Omental fat pad (tissue), 3 donors: ENCODE results near the gene LOC101059915.

Experiments
- ATAC-seq: fragments of 150-250 bp; one replicate; pipeline ENCODE4 v1.9.1; 2016; ENCODE audit warnings: mild to moderate bottlenecking, moderate library complexity; ENCODE audit not compliant: low FRiP score
- DNase-seq: peaks from one replicate; pipeline ENCODE4 v3.0.0-alpha.2; 2019; ENCODE audit warnings: low spot score
- CTCF ChIP-seq, 3 donors: fragments of 450-650 bp; IDR thresholded peaks; one replicate each; pipeline ENCODE4 v1.5.1; 2016 to 2017; ENCODE audit warnings: antibody characterized with exemption in 3 of 3, mild to moderate bottlenecking in 3 of 3, moderate library complexity in 2 of 3

The LOC101059915 gene

DNA sequence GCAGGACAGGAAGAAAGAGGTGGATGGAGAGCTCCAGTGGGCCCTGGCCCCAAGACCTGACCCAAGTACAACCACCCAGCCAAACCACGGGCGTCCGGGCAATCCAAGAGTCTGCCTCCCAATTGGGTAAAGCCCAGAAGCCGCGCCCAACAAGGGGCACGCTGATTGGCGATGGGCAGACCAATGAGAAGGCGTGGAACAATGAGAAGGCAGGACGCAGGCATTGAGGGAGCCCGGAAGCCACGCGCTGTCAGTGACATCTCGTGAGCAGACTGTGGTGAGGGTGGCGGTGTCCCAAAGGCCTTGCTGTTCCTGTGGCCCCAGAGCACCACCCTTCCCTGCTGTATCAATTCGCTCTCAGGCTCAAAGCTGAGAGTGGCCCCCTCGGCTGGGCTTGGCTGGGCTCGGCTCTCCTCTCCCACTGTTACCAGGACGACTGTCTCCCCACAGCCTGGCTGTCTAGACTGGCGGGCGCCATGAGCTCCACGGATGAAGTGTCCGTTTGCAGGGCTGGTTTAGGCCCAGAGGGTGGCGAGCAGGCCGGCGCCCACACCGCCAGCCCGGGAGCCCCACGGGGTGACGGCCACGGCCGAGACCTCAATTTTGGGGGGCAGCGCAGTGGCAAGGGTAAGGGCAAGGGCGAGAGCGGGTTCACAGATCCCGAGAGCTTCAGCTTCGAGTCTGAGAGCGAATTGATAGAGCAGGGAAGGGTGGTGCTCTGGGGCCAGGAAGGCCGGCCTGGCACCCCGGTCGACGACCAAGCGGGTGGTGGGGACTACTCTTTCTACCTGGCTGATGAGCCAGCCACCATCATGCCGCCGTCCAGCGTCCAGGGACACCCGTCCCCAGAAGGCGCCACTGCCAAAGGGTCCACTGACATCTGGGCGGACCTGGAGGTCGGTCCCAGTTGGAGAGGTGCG lies at the start of gene LOC101059915:
Gene LOC101059915, plus strand, starts transcription at position 219 of the 920 bp plus-strand sequence.
- TF ChIP-seq CTCF (IDR thresholded peaks at IDR 0.05): no peak
- DNase-seq (no peak), ATAC-seq (no peak)

DNA sequence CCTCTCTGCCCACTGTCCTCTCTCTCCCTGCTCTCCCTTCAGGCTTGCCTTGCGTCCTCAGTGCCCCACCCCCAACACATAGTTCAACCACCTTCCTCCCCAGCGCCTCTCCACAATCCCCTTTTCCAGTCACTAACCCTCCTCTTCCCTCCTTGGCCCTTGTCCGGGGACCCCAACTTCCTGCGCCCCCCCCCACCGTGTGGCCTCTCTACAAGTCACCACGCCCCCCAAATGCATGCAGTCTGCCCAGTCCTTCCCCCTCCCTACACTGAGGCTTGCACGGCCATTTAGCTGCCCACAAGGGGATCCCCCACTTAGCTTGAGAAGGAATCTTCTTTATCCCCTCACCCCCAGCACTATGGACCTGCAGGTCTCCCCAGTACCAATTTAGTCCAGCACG lies 49.6 kb upstream of the LOC101059915 start:
- DNase-seq (no peak), ATAC-seq (no peak)
- no peak for TF ChIP-seq CTCF (IDR thresholded peaks at IDR 0.05)

DNA sequence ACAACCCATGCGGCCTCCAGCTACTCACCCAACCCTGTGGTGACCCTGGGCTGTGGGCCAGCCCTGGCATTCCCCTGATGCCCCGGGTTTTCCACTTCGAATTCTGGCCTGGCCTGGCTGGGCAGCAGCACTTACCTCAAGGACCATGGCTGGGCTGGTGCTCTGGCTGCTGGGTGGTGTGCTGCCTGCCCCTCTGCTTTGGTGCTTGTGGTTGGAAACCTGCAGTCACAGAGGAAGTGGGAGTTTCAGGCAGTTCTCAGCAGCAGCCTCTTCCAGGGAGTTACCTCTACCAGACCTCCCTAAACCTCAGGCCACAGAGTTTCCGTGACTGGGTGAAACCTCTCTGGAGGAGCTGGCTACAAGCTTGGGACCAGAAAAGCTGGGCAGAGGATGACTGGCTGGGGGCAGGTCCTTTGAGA lies 49.0 kb upstream of the LOC101059915 start, which contains the start of gene CXCR3:
Gene CXCR3, minus strand, starts transcription at position 209 of the 419 bp plus-strand sequence. Its CDS starts 62 bp downstream, at position 147.
- DNase-seq (no peak), ATAC-seq (no peak)
- no peak for TF ChIP-seq CTCF (IDR thresholded peaks at IDR 0.05)

DNA sequence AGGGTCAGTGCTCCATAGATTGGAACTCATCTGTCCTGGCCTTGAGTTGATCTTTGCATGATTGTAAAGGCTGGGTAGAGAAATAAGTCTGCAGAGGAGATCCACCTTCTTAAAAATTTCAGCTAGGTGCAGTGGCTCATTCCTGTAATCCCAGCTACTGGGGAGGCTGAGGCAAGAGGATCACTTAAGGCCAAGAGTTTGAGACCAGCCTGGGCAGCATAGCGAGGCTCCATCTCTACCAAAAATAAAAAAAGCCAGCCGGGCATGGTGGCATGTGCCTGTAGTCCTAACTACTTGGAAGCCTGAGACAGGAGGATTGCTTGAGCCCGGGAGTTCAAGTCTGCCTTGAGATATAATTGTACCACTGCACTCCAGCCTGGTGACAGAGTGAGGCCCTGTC lies 48.6 kb upstream of the LOC101059915 start:
- no peak for TF ChIP-seq CTCF (IDR thresholded peaks at IDR 0.05)
- ATAC-seq: no peak
- no peak for DNase-seq

DNA sequence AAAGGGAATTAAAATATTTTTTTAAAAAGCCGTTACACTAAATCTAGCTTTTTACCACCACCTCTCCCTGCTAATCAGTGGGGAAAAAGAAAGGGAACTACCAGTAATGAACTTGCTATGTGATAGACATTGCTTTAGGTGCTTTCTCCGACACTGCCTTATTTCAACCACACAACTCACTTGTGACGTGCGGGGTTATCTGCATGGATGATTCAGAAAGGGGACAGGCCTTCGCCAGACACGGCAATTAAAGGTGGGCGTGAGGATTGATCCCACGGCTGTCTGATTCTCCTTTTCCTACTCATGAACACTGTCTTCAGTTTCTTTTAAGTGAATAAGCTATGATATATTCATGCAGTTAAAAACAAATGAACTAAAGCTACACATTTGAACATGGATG lies 48.2 kb upstream of the LOC101059915 start:
- no peak for TF ChIP-seq CTCF (IDR thresholded peaks at IDR 0.05)
- DNase-seq (no peak), ATAC-seq (no peak)

GRCh38 chrX:71619986-71620385 lies 47.4 kb upstream of the LOC101059915 start:
- ATAC-seq (no peak), DNase-seq (no peak)
- no peak for TF ChIP-seq CTCF (IDR thresholded peaks at IDR 0.05)

- DNase-seq: no peak
- TF ChIP-seq CTCF (IDR thresholded peaks at IDR 0.05): no peak
- ATAC-seq: no peak
These were observed 45.7 kb upstream of the LOC101059915 start for GRCh38 chrX:71621603-71622002.
